ENCODE measurements around the gene ZKSCAN3. TPM values are rescaled to one million over a fixed set of nuclear protein-coding genes. Genes with fewer than 3 reads are reported as not detected.

ZKSCAN3 gene
- total RNA-seq, 1 donor from 2014 or later: 12.3 TPM

DNA sequence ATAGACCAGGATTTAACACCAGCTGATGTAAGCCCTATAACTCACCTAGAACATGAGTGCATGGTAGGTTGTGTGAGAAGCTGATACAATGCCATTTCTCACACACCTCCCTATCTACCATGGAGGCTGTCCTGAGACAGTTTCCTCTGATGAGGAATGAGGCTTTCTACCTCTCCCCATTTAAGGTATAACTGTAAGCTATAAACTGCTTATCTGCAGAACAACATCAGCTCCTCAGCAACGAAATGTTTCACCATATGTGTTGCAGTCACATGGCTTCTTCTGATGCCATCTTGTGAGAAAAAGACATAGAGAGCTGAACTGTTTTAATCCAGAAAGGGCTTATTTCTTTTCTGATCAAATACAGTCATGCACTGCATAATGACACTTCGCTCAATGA, 20.7 kb downstream of the ZKSCAN3 start:
- no peak for DNase-seq (ENCODE audit: low spot score)
- H3K9me3 ChIP-seq (ENCODE audit: low read depth): no peaks in the 10 kb centered on the region
- no peaks in the 10 kb centered on the region for H3K9me3 Mint-ChIP-seq
- no peak overlapping the region for H3K4me3 ChIP-seq
- H3K4me1 ChIP-seq: no peaks in the 10 kb centered on the region
- no peak overlapping the region for H3K4me2 ChIP-seq
- no peaks in the 10 kb centered on the region for H3K79me2 ChIP-seq (ENCODE audit: low read depth)
- H3K27ac ChIP-seq: no peak overlapping the region
- TF ChIP-seq EZH2 (IDR thresholded peaks at IDR 0.05): no peak
- TF ChIP-seq, protein P1, sequence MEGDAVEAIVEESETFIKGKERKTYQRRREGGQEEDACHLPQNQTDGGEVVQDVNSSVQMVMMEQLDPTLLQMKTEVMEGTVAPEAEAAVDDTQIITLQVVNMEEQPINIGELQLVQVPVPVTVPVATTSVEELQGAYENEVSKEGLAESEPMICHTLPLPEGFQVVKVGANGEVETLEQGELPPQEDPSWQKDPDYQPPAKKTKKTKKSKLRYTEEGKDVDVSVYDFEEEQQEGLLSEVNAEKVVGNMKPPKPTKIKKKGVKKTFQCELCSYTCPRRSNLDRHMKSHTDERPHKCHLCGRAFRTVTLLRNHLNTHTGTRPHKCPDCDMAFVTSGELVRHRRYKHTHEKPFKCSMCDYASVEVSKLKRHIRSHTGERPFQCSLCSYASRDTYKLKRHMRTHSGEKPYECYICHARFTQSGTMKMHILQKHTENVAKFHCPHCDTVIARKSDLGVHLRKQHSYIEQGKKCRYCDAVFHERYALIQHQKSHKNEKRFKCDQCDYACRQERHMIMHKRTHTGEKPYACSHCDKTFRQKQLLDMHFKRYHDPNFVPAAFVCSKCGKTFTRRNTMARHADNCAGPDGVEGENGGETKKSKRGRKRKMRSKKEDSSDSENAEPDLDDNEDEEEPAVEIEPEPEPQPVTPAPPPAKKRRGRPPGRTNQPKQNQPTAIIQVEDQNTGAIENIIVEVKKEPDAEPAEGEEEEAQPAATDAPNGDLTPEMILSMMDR (IDR thresholded peaks at IDR 0.05): no peak
- TF ChIP-seq EZH2phosphoT487 (IDR thresholded peaks at IDR 0.05): no peak
- H3K27me3 Mint-ChIP-seq (ENCODE audit: insufficient read depth, low read depth): no peaks in the 10 kb centered on the region
- H3K36me3 ChIP-seq: no peaks in the 10 kb centered on the region
- H3K36me3 Mint-ChIP-seq: peaks cover 22% of the 10 kb centered on the region
- H3F3A ChIP-seq (ENCODE audit: low read depth): peaks cover 3% of the 10 kb centered on the region
- no peak overlapping the region for H3K4me3 Mint-ChIP-seq
- no peak overlapping the region for H3K9ac ChIP-seq
- H3K27me3 ChIP-seq: no peaks in the 10 kb centered on the region
- no peaks in the 10 kb centered on the region for H3K4me1 Mint-ChIP-seq
- H4K20me1 ChIP-seq (ENCODE audit: low read depth): no peaks in the 10 kb centered on the region
- H2AFZ ChIP-seq (replicated peaks): no peak overlapping the region
- H3K27ac Mint-ChIP-seq: no peak overlapping the region

DNA sequence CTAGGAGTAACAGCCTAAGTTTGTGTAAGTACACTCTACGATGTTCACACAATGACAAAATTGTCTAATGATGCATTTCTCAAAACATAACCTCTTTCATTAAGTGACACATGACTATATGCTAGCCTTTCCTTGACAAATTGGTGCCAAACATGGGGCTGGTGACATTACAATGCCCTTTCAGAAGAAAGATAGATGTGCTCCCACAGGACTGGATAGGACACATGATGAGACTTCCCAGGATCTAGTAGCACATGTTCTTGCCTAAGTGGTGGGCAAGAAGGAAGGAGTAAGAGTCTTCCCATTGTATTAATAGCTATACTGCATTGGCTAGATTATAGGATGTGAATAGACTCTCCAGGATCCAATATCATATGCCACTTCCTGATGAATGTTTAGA, 21.5 kb downstream of the ZKSCAN3 start:
- TF ChIP-seq EZH2phosphoT487 (IDR thresholded peaks at IDR 0.05) (no peak), EZH2 (IDR thresholded peaks at IDR 0.05) (no peak)
- TF ChIP-seq, protein P1 (IDR thresholded peaks at IDR 0.05): no peak

DNA sequence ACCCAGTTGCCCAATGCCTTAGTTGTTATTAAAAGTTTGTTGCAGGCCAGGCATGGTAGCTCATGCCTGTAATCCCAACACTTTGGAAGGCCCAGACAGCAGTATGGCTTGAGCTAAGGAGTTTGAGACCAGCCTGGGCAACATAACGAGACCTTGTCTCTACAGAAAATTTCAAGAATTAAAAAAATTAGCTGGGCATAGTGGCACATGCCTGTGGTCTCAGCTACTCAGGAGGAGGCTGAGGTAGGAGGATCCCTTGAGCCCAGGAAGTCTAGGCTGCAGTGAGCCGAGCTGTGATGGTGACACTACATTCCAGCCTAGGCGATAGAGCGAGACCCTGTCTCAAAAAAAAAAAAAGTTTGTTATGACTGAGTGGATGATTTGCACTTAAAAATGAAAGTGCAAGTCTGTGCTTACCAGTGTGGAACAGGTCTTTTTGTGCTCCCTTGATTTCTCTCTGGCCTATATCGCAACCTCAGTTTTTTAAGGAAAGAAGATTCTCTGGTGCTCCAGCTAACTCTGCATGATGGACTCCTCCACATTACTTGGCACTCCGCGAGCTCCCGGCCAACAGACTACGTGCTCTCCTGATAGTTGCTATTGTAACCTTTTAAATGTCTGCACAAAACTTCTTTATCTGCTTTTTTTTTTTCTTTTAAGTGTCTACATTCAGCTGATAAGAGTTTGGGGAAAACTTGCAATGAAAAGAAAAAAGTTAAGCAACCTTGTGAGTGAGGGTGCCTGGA, 22.1 kb downstream of the ZKSCAN3 start:
- Histone ChIP-seq H3F3A (ENCODE audit: low read depth) (peaks cover 3% of the 10 kb centered on the region), H3K79me2 (ENCODE audit: low read depth) (no peaks in the 10 kb centered on the region), H3K4me2 (no peak overlapping the region), H3K27me3 (no peaks in the 10 kb centered on the region), H3K9ac (no peak overlapping the region), H3K27ac (no peak overlapping the region), H4K20me1 (ENCODE audit: low read depth) (no peaks in the 10 kb centered on the region), H3K9me3 (ENCODE audit: low read depth) (no peaks in the 10 kb centered on the region), H3K36me3 (no peaks in the 10 kb centered on the region), H3K4me3 (no peak overlapping the region), H2AFZ (replicated peaks) (no peak overlapping the region), H3K4me1 (no peaks in the 10 kb centered on the region)
- H3K4me1 Mint-ChIP-seq: no peaks in the 10 kb centered on the region
- peaks cover 12% of the 10 kb centered on the region for H3K36me3 Mint-ChIP-seq
- no peak for DNase-seq (ENCODE audit: low spot score)
- no peaks in the 10 kb centered on the region for H3K9me3 Mint-ChIP-seq
- no peak overlapping the region for H3K4me3 Mint-ChIP-seq
- no peaks in the 10 kb centered on the region for H3K27me3 Mint-ChIP-seq (ENCODE audit: insufficient read depth, low read depth)
- TF ChIP-seq EZH2phosphoT487 (IDR thresholded peaks at IDR 0.05) (no peak), EZH2 (IDR thresholded peaks at IDR 0.05) (no peak)
- TF ChIP-seq, protein P1 (IDR thresholded peaks at IDR 0.05): no peak
- no peak overlapping the region for H3K27ac Mint-ChIP-seq

More for the DNA sequence above, 21.5 kb downstream of the ZKSCAN3 start:
- Histone ChIP-seq H3K27me3 (no peaks in the 10 kb centered on the region), H3F3A (ENCODE audit: low read depth) (peaks cover 3% of the 10 kb centered on the region), H3K36me3 (no peaks in the 10 kb centered on the region), H3K9ac (no peak overlapping the region), H3K79me2 (ENCODE audit: low read depth) (no peaks in the 10 kb centered on the region), H3K4me2 (no peak overlapping the region), H3K4me1 (no peaks in the 10 kb centered on the region), H3K27ac (no peak overlapping the region), H3K9me3 (ENCODE audit: low read depth) (no peaks in the 10 kb centered on the region), H4K20me1 (ENCODE audit: low read depth) (no peaks in the 10 kb centered on the region), H3K4me3 (no peak overlapping the region), H2AFZ (replicated peaks) (no peak overlapping the region)
- Mint-ChIP-seq H3K4me3 (no peak overlapping the region), H3K36me3 (peaks cover 15% of the 10 kb centered on the region), H3K4me1 (no peaks in the 10 kb centered on the region), H3K27ac (no peak overlapping the region), H3K9me3 (no peaks in the 10 kb centered on the region), H3K27me3 (ENCODE audit: insufficient read depth, low read depth) (no peaks in the 10 kb centered on the region)
- no peak for DNase-seq (ENCODE audit: low spot score)
